IMR-90 (cell line): ENCODE measurements around the gene SCYGR5. TPM values are rescaled to one million over a fixed set of nuclear protein-coding genes. Genes with fewer than 3 reads are reported as not detected.

Experiments
- ATAC-seq: fragments of 200-7000 bp; cut with Tn5 transposase; 2 replicates; pipeline ENCODE4 v1.9.1; 2020; ENCODE audit warnings: low read depth, mild to moderate bottlenecking, moderate library complexity
- BruUV-seq: library from RNA; stranded (reverse); fragments of 400-500 nt; replicated peaks from 2 replicates; lab custom pipeline; 2021; lab: Mats Ljungman, UMichigan
- CTCF ChIA-PET: fragments of 300-600 bp; formaldehyde crosslinking; extraction: SDS; loops from one replicate; lab custom pipeline; 2021; ENCODE audit warnings: antibody characterized with exemption; lab: Yijun Ruan, JAX
- POLR2A ChIA-PET: fragments of 300-600 bp; sonication (Branson Sonifier 250); formaldehyde crosslinking; loops from one replicate; lab custom pipeline; 2022; ENCODE audit warnings: antibody characterized with exemption; ENCODE audit not compliant: unreplicated experiment; lab: Charles Lee
- DNase-seq: peaks from one replicate; pipeline ENCODE4 v3.0.0; 2013
- H2AFZ ChIP-seq: replicated peaks from 2 replicates; pipeline ENCODE3; 2013; ENCODE audit warnings: low read length, mild to moderate bottlenecking; ENCODE audit not compliant: poor library complexity
- H2AK5ac ChIP-seq: 2 replicates; pipeline ENCODE4 v1.6.1; 2013; ENCODE audit warnings: low read depth, low read length, inconsistent platforms
- H2AK9ac ChIP-seq: replicated peaks from 2 replicates; pipeline ENCODE3; 2013; ENCODE audit warnings: mild to moderate bottlenecking, low read depth, low read length, moderate library complexity; ENCODE audit not compliant: poor library complexity
- H2BK120ac ChIP-seq: 2 replicates; pipeline ENCODE4 v1.6.1; 2013; ENCODE audit warnings: low read depth, low read length, inconsistent platforms
- H2BK15ac ChIP-seq: 3 replicates; pipeline ENCODE4 v1.6.1; 2013; ENCODE audit warnings: low read depth, low read length, inconsistent platforms
- H2BK20ac ChIP-seq: 2 replicates; pipeline ENCODE4 v1.6.1; 2013; ENCODE audit warnings: low read depth, mild to moderate bottlenecking, inconsistent platforms, low read length, moderate library complexity
- H2BK5ac ChIP-seq: 2 replicates; pipeline ENCODE4 v1.6.1; 2013; ENCODE audit warnings: mild to moderate bottlenecking, low read depth, low read length, inconsistent platforms; ENCODE audit not compliant: poor library complexity, severe bottlenecking
- H3K14ac ChIP-seq: replicated peaks from 2 replicates; pipeline ENCODE4 v1.6.1; 2013; ENCODE audit warnings: low read depth, low read length, inconsistent platforms
- H3K18ac ChIP-seq: 2 replicates; pipeline ENCODE4 v1.6.1; 2013; ENCODE audit warnings: low read depth, low read length, control low read depth
- H3K23ac ChIP-seq: 2 replicates; pipeline ENCODE4 v1.6.1; 2013; ENCODE audit warnings: low read depth, low read length, inconsistent platforms
- H3K27ac ChIP-seq: 2 replicates; pipeline ENCODE4 v1.5.1; 2013; ENCODE audit warnings: mild to moderate bottlenecking, control low read depth, low read length; ENCODE audit not compliant: insufficient read depth
- H3K27me3 ChIP-seq: 2 replicates; pipeline ENCODE4 v1.6.1; 2013; ENCODE audit warnings: low read length; ENCODE audit not compliant: control insufficient read depth, insufficient read depth
- H3K36me3 ChIP-seq: 2 replicates; pipeline ENCODE4 v1.6.1; 2013; ENCODE audit warnings: low read length, mixed read lengths; ENCODE audit not compliant: control insufficient read depth, insufficient read depth
- H3K4ac ChIP-seq: 2 replicates; pipeline ENCODE4 v1.6.1; 2013; ENCODE audit warnings: low read depth, low read length, inconsistent platforms
- H3K4me1 ChIP-seq: 2 replicates; pipeline ENCODE4 v1.6.1; 2013; ENCODE audit warnings: low read length, mixed read lengths; ENCODE audit not compliant: control insufficient read depth, insufficient read depth
- H3K4me2 ChIP-seq: 2 replicates; pipeline ENCODE4 v1.6.1; 2013; ENCODE audit warnings: low read depth, mild to moderate bottlenecking, control low read depth, low read length, moderate library complexity
- H3K4me3 ChIP-seq: 2 replicates; pipeline ENCODE4 v1.5.1; 2013; ENCODE audit warnings: low read depth, mild to moderate bottlenecking, control low read depth, low read length, moderate library complexity; ENCODE audit not compliant: insufficient read depth
- H3K56ac ChIP-seq: 2 replicates; pipeline ENCODE4 v1.6.1; 2013; ENCODE audit warnings: low read length, inconsistent platforms; ENCODE audit not compliant: insufficient read depth; ENCODE audit errors: extremely low read depth
- H3K79me1 ChIP-seq, 2 experiments: 2 replicates each; pipeline ENCODE4 v1.6.1; 2013; ENCODE audit warnings: low read length in 2 of 2, inconsistent platforms in 1 of 2, low read depth in 1 of 2
- H3K9ac ChIP-seq: 2 replicates; pipeline ENCODE4 v1.6.1; 2013; ENCODE audit warnings: low read depth, low read length, control low read depth
- H3K9me1 ChIP-seq: 2 replicates; pipeline ENCODE4 v1.6.1; 2013; ENCODE audit warnings: low read length, inconsistent platforms; ENCODE audit not compliant: insufficient read depth
- H3K9me3 ChIP-seq: 2 replicates; pipeline ENCODE4 v1.6.1; 2013; ENCODE audit warnings: low read length; ENCODE audit not compliant: control insufficient read depth, insufficient read depth
- H4K20me1 ChIP-seq: 2 replicates; pipeline ENCODE4 v1.6.1; 2013; ENCODE audit warnings: low read length, inconsistent platforms; ENCODE audit not compliant: insufficient read depth
- H4K5ac ChIP-seq: 2 replicates; pipeline ENCODE4 v1.6.1; 2013; ENCODE audit warnings: mild to moderate bottlenecking, low read depth, low read length, control low read depth
- H4K8ac ChIP-seq, 2 experiments: 2 replicates each; pipeline ENCODE4 v1.6.1; 2013; ENCODE audit warnings: low read depth in 2 of 2, low read length in 2 of 2, control low read depth in 1 of 2, inconsistent platforms in 1 of 2
- H4K91ac ChIP-seq: 2 replicates; pipeline ENCODE4 v1.6.1; 2013; ENCODE audit warnings: low read depth, low read length, inconsistent platforms; ENCODE audit not compliant: insufficient read depth
- BHLHE40 ChIP-seq: fragments of 150-350 bp; IDR thresholded peaks from 2 replicates; pipeline ENCODE4 v1.6.1; 2016; ENCODE audit warnings: mild to moderate bottlenecking, low read depth, low read length
- CEBPB ChIP-seq: IDR thresholded peaks from 2 replicates; pipeline ENCODE4 v1.6.1; 2012; ENCODE audit warnings: low read depth, low read length, improper control_type of control experiment
- CHD1 ChIP-seq: IDR thresholded peaks from 2 replicates; pipeline ENCODE4 v1.6.1; 2012; ENCODE audit warnings: low read depth, low read length, improper control_type of control experiment
- ELK1 ChIP-seq: fragments of 150-350 bp; IDR thresholded peaks from 2 replicates; pipeline ENCODE4 v1.6.1; 2016; ENCODE audit warnings: low read depth, mild to moderate bottlenecking, low read length, moderate library complexity, borderline replicate concordance
- FOS ChIP-seq: fragments of 150-350 bp; IDR thresholded peaks from 2 replicates; pipeline ENCODE4 v1.6.1; 2016; ENCODE audit warnings: low read depth, low read length
- MAFK ChIP-seq: IDR thresholded peaks from 2 replicates; pipeline ENCODE4 v1.6.1; 2012; ENCODE audit warnings: low read depth, low read length, improper control_type of control experiment
- MAZ ChIP-seq: IDR thresholded peaks from 2 replicates; pipeline ENCODE4 v1.6.1; 2012; ENCODE audit warnings: low read depth, mild to moderate bottlenecking, low read length, improper control_type of control experiment, moderate library complexity, borderline replicate concordance
- MXI1 ChIP-seq: IDR thresholded peaks from 2 replicates; pipeline ENCODE4 v1.6.1; 2012; ENCODE audit warnings: low read depth, mild to moderate bottlenecking, low read length, moderate library complexity, borderline replicate concordance
- NFE2L2 ChIP-seq: fragments of 150-350 bp; IDR thresholded peaks from 2 replicates; pipeline ENCODE4 v1.6.1; 2016; ENCODE audit warnings: low read depth, mild to moderate bottlenecking, low read length
- POLR2A ChIP-seq: IDR thresholded peaks from 2 replicates; pipeline ENCODE4 v1.6.1; 2012; ENCODE audit warnings: mild to moderate bottlenecking, low read depth, low read length
- RAD21 ChIP-seq: IDR thresholded peaks from 2 replicates; pipeline ENCODE4 v1.6.1; 2012; ENCODE audit warnings: low read length, improper control_type of control experiment
- RCOR1 ChIP-seq: IDR thresholded peaks from 2 replicates; pipeline ENCODE4 v1.6.1; 2012; ENCODE audit warnings: mild to moderate bottlenecking, low read length, improper control_type of control experiment; ENCODE audit not compliant: insufficient replicate concordance
- RFX5 ChIP-seq: IDR thresholded peaks from 2 replicates; pipeline ENCODE4 v1.8.0; 2012; ENCODE audit warnings: low read depth, mild to moderate bottlenecking, low read length, moderate library complexity
- SMC3 ChIP-seq: fragments of 150-350 bp; IDR thresholded peaks from 2 replicates; pipeline ENCODE4 v1.6.1; 2016; ENCODE audit warnings: low read depth, mild to moderate bottlenecking, antibody characterized with exemption, low read length, moderate library complexity
- WGBS, 2 experiments: methylation state at CpG; one replicate each; pipeline versions ENCODE4 v1.1.5 to v1.1.7; 2013; ENCODE audit warnings: missing lambda C conversion rate in 2 of 2; ENCODE audit not compliant: insufficient read length in 1 of 2; ENCODE audit errors: extremely low coverage in 2 of 2; 5-methylcytosine and 5-hydroxymethylcytosine counted together
- dilution Hi-C: fragments of 300-500 bp; cut with HindIII; formaldehyde crosslinking; loops from one replicate; pipeline ENCODE4 v1.14.3; 2018; ENCODE audit warnings: low sequenced_read_pairs; ENCODE audit not compliant: unreplicated experiment
- in situ Hi-C: fragments of 300-500 bp; cut with MboI; formaldehyde crosslinking; loops from 3 replicates; pipeline ENCODE4 v1.14.3; 2019; ENCODE audit warnings: low sequenced_read_pairs, inconsistent platforms, mixed read lengths
- intact Hi-C: fragments of 100-400 bp; cut with micrococcal nuclease; formaldehyde crosslinking; loops from 2 replicates; pipeline ENCODE4 v1.10.0; 2022
- polyA plus RNA-seq, 3 experiments: library from polyadenylated mRNA; depleted of rRNA; stranded (reverse); fragments of >200 nt; gene quantifications; 2 replicates each; pipeline ENCODE4 v1.2.3, GENCODE V29; 2012; ENCODE audit warnings: low replicate concordance in 1 of 3
- total RNA-seq: library from RNA; depleted of rRNA; stranded (reverse); fragments of >200 nt; gene quantifications from 2 replicates; pipeline ENCODE4 v1.2.3, GENCODE V29; 2012
- TF ChIP-seq, protein P1 (sequence below): conservative IDR thresholded peaks from 2 replicates; pipeline ENCODE4 v1.5.1; 2012; ENCODE audit warnings: mild to moderate bottlenecking, low read depth, low read length, improper control_type of control experiment
- TF ChIP-seq, protein P2 (sequence below): fragments of 150-350 bp; IDR thresholded peaks from 2 replicates; pipeline ENCODE4 v1.6.1; 2017; ENCODE audit warnings: mild to moderate bottlenecking, antibody characterized with exemption, low read length, low read depth

Gene SCYGR5
- total and polyA plus RNA-seq, 2 of the 4 experiments (the other 2 are of a cell fraction): not detected

GRCh38 chr2:227630322-227630721 is 36.3 kb upstream of the SCYGR5 start:
- TF ChIP-seq POLR2A (no peak), SMC3 (no peak), RAD21 (no peak), BHLHE40 (no peak), CEBPB (no peak), CHD1 (no peak), FOS (no peak), MAZ (no peak), RFX5 (no peak), ELK1 (no peak), MAFK (no peak), MXI1 (no peak), RCOR1 (no peak), NFE2L2 (no peak)
- TF ChIP-seq, protein P1, sequence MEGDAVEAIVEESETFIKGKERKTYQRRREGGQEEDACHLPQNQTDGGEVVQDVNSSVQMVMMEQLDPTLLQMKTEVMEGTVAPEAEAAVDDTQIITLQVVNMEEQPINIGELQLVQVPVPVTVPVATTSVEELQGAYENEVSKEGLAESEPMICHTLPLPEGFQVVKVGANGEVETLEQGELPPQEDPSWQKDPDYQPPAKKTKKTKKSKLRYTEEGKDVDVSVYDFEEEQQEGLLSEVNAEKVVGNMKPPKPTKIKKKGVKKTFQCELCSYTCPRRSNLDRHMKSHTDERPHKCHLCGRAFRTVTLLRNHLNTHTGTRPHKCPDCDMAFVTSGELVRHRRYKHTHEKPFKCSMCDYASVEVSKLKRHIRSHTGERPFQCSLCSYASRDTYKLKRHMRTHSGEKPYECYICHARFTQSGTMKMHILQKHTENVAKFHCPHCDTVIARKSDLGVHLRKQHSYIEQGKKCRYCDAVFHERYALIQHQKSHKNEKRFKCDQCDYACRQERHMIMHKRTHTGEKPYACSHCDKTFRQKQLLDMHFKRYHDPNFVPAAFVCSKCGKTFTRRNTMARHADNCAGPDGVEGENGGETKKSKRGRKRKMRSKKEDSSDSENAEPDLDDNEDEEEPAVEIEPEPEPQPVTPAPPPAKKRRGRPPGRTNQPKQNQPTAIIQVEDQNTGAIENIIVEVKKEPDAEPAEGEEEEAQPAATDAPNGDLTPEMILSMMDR: no peak
- TF ChIP-seq, protein P2, sequence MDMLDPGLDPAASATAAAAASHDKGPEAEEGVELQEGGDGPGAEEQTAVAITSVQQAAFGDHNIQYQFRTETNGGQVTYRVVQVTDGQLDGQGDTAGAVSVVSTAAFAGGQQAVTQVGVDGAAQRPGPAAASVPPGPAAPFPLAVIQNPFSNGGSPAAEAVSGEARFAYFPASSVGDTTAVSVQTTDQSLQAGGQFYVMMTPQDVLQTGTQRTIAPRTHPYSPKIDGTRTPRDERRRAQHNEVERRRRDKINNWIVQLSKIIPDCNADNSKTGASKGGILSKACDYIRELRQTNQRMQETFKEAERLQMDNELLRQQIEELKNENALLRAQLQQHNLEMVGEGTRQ: no peak
- no peak overlapping the region for H2BK5ac ChIP-seq
- H3K9ac ChIP-seq: no peak overlapping the region
- intact Hi-C loops (no loop called here), in situ Hi-C loops (no loop called here), dilution Hi-C loops (no loop called here)
- H3K4me1 ChIP-seq: no peaks in the 10 kb centered on the region
- no peak overlapping the region for H2AK5ac ChIP-seq
- no peaks in the 10 kb centered on the region for H4K20me1 ChIP-seq
- H2BK20ac ChIP-seq: no peak overlapping the region
- H4K91ac ChIP-seq: no peak overlapping the region
- no peaks in the 10 kb centered on the region for H3K27me3 ChIP-seq
- ATAC-seq (no peak), DNase-seq (no peak)
- H3K23ac ChIP-seq: no peak overlapping the region
- no peaks in the 10 kb centered on the region for H3K9me1 ChIP-seq
- no peak overlapping the region for H2BK15ac ChIP-seq
- no peak overlapping the region for H3K56ac ChIP-seq
- H3K4me2 ChIP-seq: no peak overlapping the region
- H3K9me3 ChIP-seq: no peaks in the 10 kb centered on the region
- no peak overlapping the region for H4K5ac ChIP-seq
- H3K4ac ChIP-seq: no peak overlapping the region
- CTCF ChIA-PET: interaction anchor here (1.0 kb wide), 1 partner anchor 28 kb away, joined by 3 read pairs; no protein-coding TSS in a partner anchor
- H2AK9ac ChIP-seq: no peak overlapping the region
- no peak overlapping the region for H3K4me3 ChIP-seq
- H3K14ac ChIP-seq: no peak overlapping the region
- H3K36me3 ChIP-seq: no peaks in the 10 kb centered on the region
- no TSS peak for BruUV-seq
- H4K8ac ChIP-seq: no peak overlapping the region
- H3K18ac ChIP-seq: no peak overlapping the region
- H3K27ac ChIP-seq: no peak overlapping the region
- WGBS, 2 experiments: no CpG with 5 or more reads among the region's 3 CpGs
- H2BK120ac ChIP-seq: no peak overlapping the region
- POLR2A ChIA-PET: no interaction called here
- H2AFZ ChIP-seq: no peak overlapping the region
- H3K79me1 ChIP-seq: no peaks in the 10 kb centered on the region
